Testis (tissue), 3 donors: ENCODE data around the gene BEGAIN. TPM values are rescaled to one million over a fixed set of nuclear protein-coding genes. Genes with fewer than 3 reads are reported as not detected.

ENCODE experiments used
- DNase-seq: peaks from one replicate; pipeline ENCODE4 v3.0.0-alpha.2; 2019
- H3K27ac ChIP-seq, 2 donors: fragments of 200-600 bp; sonication (generic); one replicate each; pipeline ENCODE4 v1.5.1; 2019
- H3K27me3 ChIP-seq: fragments of 200-600 bp; sonication (generic); one replicate; pipeline ENCODE4 v1.5.1; 2019
- H3K36me3 ChIP-seq: fragments of 200-600 bp; sonication (generic); one replicate; pipeline ENCODE4 v1.5.1; 2017; ENCODE audit warnings: low read depth; ENCODE audit errors: missing control alignments
- H3K4me1 ChIP-seq: fragments of 200-600 bp; sonication (generic); one replicate; pipeline ENCODE4 v1.5.1; 2019
- H3K4me3 ChIP-seq, 2 donors: fragments of 200-600 bp; sonication (generic); one replicate each; pipeline ENCODE4 v1.5.1; 2017 to 2019
- H3K9me3 ChIP-seq: fragments of 200-600 bp; sonication (generic); one replicate; pipeline ENCODE4 v1.5.1; 2017
- POLR2A ChIP-seq: fragments of 450-650 bp; IDR thresholded peaks from one replicate; pipeline ENCODE4 v1.6.1; 2017; ENCODE audit warnings: antibody characterized with exemption, mild to moderate bottlenecking, moderate library complexity
- WGBS, 2 donors: methylation state at CpG; one replicate each; pipeline ENCODE4 v1.1.5; 2018; 5-methylcytosine and 5-hydroxymethylcytosine counted together
- intact Hi-C: fragments of 100-400 bp; cut with DNase I; formaldehyde crosslinking; loops from one replicate; pipeline ENCODE4 v1.15.1; 2023; ENCODE audit warnings: low total_unique reads
- polyA plus RNA-seq: library from polyadenylated mRNA; stranded (reverse); fragments of 350-450 nt; fragmentation: Illumina TruSeq; extraction: RNeasy Lipid Tissue Mini Kit (QIAGEN cat#74804); gene quantifications from one replicate; pipeline ENCODE4 v1.2.3, GENCODE V29; 2014; ENCODE audit warnings: low read depth, low replicate concordance; ENCODE audit not compliant: insufficient read depth
- total RNA-seq, 2 donors: library from RNA; depleted of rRNA; stranded (reverse); fragments of >200 nt; gene quantifications; one replicate each; pipeline ENCODE4 v1.2.3, GENCODE V29; 2016
- TF ChIP-seq, protein P1 (sequence below), 3 experiments: fragments of 450-650 bp in 2 of 3; fragments of 200-600 bp in 1 of 3; sonication (generic) in 1 of 3; IDR thresholded peaks; one replicate each; pipeline ENCODE4 v1.5.1; 2016 to 2019; ENCODE audit warnings: antibody characterized with exemption in 3 of 3, mild to moderate bottlenecking in 2 of 3, moderate library complexity in 1 of 3

Gene BEGAIN
- total and polyA plus RNA-seq, 3 donors from 2014 or later = 4.5 to 7.6 (median 6.9) TPM

DNA sequence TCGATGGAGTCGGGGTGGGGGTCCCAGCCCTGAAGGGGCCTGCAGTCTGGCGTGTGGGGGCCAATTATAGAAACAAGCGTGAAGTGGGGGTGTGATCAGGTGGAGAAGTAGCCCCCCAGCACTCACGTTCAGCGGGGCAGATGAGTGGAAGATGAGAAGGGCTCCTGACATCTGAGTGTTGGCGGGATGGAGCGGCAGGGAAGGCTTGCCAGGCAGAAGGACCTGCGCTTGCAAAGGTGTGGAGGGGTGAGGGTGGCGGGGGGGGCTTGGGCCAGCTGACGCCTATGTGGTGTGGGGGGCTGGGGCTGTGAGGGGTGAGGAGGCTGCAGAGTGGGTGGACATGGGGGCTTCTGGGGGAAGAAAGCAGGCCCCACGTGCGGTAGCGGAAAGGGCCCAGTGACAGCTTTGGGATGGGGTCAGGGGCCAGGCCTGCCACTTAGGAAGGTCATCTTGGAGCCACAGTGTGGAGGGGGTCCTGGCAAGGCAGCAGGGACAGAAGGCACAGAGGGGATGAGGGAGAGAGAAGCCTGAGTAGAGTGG is 22.2 kb upstream of the BEGAIN start:
- no peaks in the 10 kb centered on the region for H3K9me3 ChIP-seq
- no peak for TF ChIP-seq POLR2A
- TF ChIP-seq, protein P1, sequence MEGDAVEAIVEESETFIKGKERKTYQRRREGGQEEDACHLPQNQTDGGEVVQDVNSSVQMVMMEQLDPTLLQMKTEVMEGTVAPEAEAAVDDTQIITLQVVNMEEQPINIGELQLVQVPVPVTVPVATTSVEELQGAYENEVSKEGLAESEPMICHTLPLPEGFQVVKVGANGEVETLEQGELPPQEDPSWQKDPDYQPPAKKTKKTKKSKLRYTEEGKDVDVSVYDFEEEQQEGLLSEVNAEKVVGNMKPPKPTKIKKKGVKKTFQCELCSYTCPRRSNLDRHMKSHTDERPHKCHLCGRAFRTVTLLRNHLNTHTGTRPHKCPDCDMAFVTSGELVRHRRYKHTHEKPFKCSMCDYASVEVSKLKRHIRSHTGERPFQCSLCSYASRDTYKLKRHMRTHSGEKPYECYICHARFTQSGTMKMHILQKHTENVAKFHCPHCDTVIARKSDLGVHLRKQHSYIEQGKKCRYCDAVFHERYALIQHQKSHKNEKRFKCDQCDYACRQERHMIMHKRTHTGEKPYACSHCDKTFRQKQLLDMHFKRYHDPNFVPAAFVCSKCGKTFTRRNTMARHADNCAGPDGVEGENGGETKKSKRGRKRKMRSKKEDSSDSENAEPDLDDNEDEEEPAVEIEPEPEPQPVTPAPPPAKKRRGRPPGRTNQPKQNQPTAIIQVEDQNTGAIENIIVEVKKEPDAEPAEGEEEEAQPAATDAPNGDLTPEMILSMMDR (IDR thresholded peaks at IDR 0.05) = no peak
- peaks cover 6% of the 10 kb centered on the region for H3K4me1 ChIP-seq
- intact Hi-C loops = no loop called here
- H3K27me3 ChIP-seq = no peaks in the 10 kb centered on the region
- 94% methylated on average over 14 of the region's 14 CpGs for WGBS, 2 donors
- no peaks in the 10 kb centered on the region for H3K36me3 ChIP-seq
- no peak overlapping the region for H3K4me3 ChIP-seq
- no peak overlapping the region for H3K27ac ChIP-seq
- DNase-seq = no peak

DNA sequence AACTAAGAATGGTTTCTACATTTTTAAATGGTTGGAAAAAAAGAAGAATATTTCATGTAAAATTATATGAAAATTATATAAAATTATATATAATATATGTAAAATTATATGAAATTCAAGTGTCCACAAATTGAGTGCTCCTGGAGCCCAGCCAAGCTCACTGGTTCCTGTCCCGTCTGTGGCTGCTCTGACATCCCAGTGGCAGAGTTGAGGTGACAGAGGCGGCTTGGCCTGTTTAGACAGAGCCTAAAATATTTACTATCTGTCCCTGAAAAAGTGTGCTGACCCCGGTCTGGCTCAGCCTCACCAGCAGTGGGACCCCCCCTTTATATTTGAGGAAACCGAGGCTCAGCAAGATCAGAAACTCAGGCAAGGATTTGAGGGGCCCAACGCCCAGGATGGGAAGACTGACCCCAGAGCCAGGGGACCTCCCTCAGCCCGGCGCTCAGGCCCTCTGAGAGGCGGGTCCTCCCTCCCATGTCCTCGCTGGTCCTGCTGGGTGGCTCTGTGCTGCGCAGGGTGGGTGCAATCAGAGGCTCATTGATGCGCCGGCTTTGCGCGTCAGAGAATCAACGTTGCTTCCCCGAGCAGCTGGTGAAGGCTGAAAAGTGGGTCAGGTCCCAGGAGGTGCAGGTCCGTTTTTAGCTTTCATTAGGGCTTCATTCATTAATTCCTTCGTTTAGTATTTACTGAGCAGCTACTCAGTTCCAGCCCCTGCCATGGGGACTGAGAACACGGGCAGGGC is 21.5 kb upstream of the BEGAIN start:
- no peaks in the 10 kb centered on the region for H3K9me3 ChIP-seq
- TF ChIP-seq, protein P1 (IDR thresholded peaks at IDR 0.05) = no peak
- no peak for TF ChIP-seq POLR2A
- H3K4me1 ChIP-seq = peaks cover 6% of the 10 kb centered on the region
- intact Hi-C loops = no loop called here
- no peak overlapping the region for H3K4me3 ChIP-seq
- H3K27ac ChIP-seq = no peak overlapping the region
- peak; percentile 35 for DNase-seq
- no peaks in the 10 kb centered on the region for H3K36me3 ChIP-seq
- 89 to 92% methylated on average over 15 to 19 of the region's 19 CpGs for WGBS, 2 donors
- no peaks in the 10 kb centered on the region for H3K27me3 ChIP-seq

DNA sequence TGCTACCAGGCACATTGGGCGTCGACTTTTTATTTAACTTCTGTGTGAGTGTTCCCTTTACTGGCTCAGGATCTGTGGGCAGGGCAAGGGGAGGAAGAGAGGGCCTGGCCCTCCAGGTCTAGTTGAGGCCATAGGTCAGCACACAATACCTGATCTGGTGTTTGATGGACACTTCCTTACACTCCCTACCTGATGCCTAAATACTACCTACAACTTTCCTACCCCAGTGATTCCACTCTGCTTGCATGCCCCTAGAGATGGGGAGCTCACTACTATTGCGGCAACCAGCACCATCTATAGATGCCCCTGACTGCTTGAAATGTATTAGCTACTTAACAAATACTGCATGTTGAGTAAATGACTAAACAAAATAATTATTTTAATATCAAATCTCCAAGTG is 20.8 kb upstream of the BEGAIN start:
- WGBS, 2 donors = 84 to 92% methylated on average over 3 of the region's 3 CpGs
- Histone ChIP-seq H3K27ac (no peak overlapping the region), H3K9me3 (no peaks in the 10 kb centered on the region), H3K4me3 (no peak overlapping the region), H3K27me3 (no peaks in the 10 kb centered on the region), H3K36me3 (no peaks in the 10 kb centered on the region), H3K4me1 (peaks cover 6% of the 10 kb centered on the region)
- TF ChIP-seq, protein P1 (IDR thresholded peaks at IDR 0.05) = no peak
- TF ChIP-seq POLR2A = no peak
- intact Hi-C loops = no loop called here
- peak; percentile 4 for DNase-seq

DNA sequence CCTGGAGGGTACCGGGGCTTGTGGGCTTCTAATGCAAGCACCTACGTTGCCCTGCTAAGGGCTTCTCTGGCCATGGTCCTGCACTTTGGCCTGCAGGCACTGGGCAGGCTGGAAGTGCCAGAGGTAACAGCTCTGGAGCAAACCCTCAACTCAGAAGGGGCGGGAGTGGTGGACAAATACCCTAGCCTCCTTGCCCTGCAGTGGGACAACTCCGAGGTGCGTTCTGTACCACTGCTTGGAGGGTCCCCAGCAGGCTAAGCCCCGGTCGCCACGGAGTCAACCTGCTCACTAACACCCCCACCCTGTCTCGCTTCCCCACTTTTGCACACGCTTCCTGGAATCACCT is 20.4 kb upstream of the BEGAIN start:
- Histone ChIP-seq H3K27me3 (no peaks in the 10 kb centered on the region), H3K9me3 (no peaks in the 10 kb centered on the region), H3K4me3 (no peak overlapping the region), H3K36me3 (no peaks in the 10 kb centered on the region), H3K4me1 (peaks cover 6% of the 10 kb centered on the region), H3K27ac (no peak overlapping the region)
- intact Hi-C loops = no loop called here
- WGBS, 2 donors = 93 to 96% methylated on average over 8 to 10 of the region's 10 CpGs
- TF ChIP-seq, protein P1 (IDR thresholded peaks at IDR 0.05) = no peak
- TF ChIP-seq POLR2A = no peak
- DNase-seq = peak; percentile 9
